Hepatocyte (in vitro differentiated cells): ENCODE results near the gene RASGRF2. TPM values are rescaled to one million over a fixed set of nuclear protein-coding genes. Genes with fewer than 3 reads are reported as not detected.

ENCODE experiments used
- DNase-seq: peaks from one replicate; pipeline ENCODE4 v3.0.0-alpha.2; 2016; ENCODE audit warnings: low spot score
- H2AFZ ChIP-seq: fragments of 200-600 bp; sonication (generic); 2 replicates; pipeline ENCODE4 v1.6.0; 2016; ENCODE audit warnings: antibody characterized with exemption, mild to moderate bottlenecking
- H3K27ac ChIP-seq: fragments of 200-600 bp; sonication (generic); 2 replicates; pipeline ENCODE4 v1.5.1; 2016; ENCODE audit warnings: mild to moderate bottlenecking
- H3K27me3 ChIP-seq: fragments of 200-600 bp; sonication (generic); 2 replicates; pipeline ENCODE4 v1.6.1; 2016
- H3K36me3 ChIP-seq: fragments of 200-600 bp; sonication (generic); replicated peaks from 2 replicates; pipeline ENCODE4 v1.5.1; 2016; ENCODE audit warnings: low read depth; ENCODE audit not compliant: insufficient read depth
- H3K4me1 ChIP-seq: fragments of 200-600 bp; sonication (generic); 2 replicates; pipeline ENCODE4 v1.5.1; 2016; ENCODE audit warnings: mild to moderate bottlenecking, moderate library complexity; ENCODE audit not compliant: insufficient read depth
- H3K4me2 ChIP-seq: fragments of 200-600 bp; sonication (generic); 2 replicates; pipeline ENCODE4 v1.6.0; 2016
- H3K4me3 ChIP-seq: fragments of 200-600 bp; sonication (generic); 2 replicates; pipeline ENCODE4 v1.5.1; 2016; ENCODE audit warnings: mild to moderate bottlenecking
- H3K79me2 ChIP-seq: fragments of 200-600 bp; sonication (generic); 2 replicates; pipeline ENCODE4 v1.6.0; 2017; ENCODE audit warnings: mild to moderate bottlenecking
- H3K9me2 ChIP-seq: fragments of 200-600 bp; sonication (generic); replicated peaks from 2 replicates; pipeline ENCODE4 v1.6.0; 2017; ENCODE audit warnings: mild to moderate bottlenecking; ENCODE audit not compliant: insufficient read depth
- H3K9me3 ChIP-seq: fragments of 200-600 bp; sonication (generic); 2 replicates; pipeline ENCODE4 v1.5.1; 2016; ENCODE audit warnings: low read depth, mild to moderate bottlenecking
- H4K20me1 ChIP-seq: fragments of 200-600 bp; sonication (generic); 2 replicates; pipeline ENCODE4 v1.6.0; 2016; ENCODE audit warnings: mild to moderate bottlenecking; ENCODE audit not compliant: insufficient read depth, poor library complexity, severe bottlenecking
- EZH2 ChIP-seq: fragments of 200-600 bp; sonication (generic); IDR thresholded peaks from 2 replicates; pipeline ENCODE4 v1.6.1; 2016; ENCODE audit warnings: antibody characterized with exemption, mild to moderate bottlenecking, borderline replicate concordance
- EZH2phosphoT487 ChIP-seq: fragments of 200-600 bp; sonication (generic); IDR thresholded peaks from one replicate; pipeline ENCODE4 v1.6.1; 2018; ENCODE audit warnings: antibody characterized with exemption, mild to moderate bottlenecking, low read depth, moderate library complexity; ENCODE audit not compliant: unreplicated experiment, severe bottlenecking
- WGBS: methylation state at CpG from one replicate; pipeline ENCODE4 v1.1.6; 2016; ENCODE audit warnings: low lambda C conversion rate; ENCODE audit errors: missing lambda C conversion rate; 5-methylcytosine and 5-hydroxymethylcytosine counted together
- polyA plus RNA-seq: library from polyadenylated mRNA; unstranded; fragments of >200 nt; fragmentation: Nextera tagmentation; extraction: Ambion mirVana; gene quantifications from 2 replicates; pipeline ENCODE4 v1.2.1, GENCODE V29; 2016
- total RNA-seq: library from RNA; depleted of rRNA; stranded (reverse); fragments of >200 nt; gene quantifications from 2 replicates; pipeline ENCODE4 v1.2.3, GENCODE V29; 2014
- TF ChIP-seq, protein P1 (sequence below): fragments of 200-600 bp; sonication (generic); IDR thresholded peaks from 2 replicates; pipeline ENCODE4 v1.5.1; 2016; ENCODE audit warnings: antibody characterized with exemption, mild to moderate bottlenecking; ENCODE audit not compliant: poor library complexity

The RASGRF2 gene
- total and polyA plus RNA-seq, 2 experiments from 2014 or later = 2.0 to 3.3 TPM

- TF ChIP-seq, protein P1, sequence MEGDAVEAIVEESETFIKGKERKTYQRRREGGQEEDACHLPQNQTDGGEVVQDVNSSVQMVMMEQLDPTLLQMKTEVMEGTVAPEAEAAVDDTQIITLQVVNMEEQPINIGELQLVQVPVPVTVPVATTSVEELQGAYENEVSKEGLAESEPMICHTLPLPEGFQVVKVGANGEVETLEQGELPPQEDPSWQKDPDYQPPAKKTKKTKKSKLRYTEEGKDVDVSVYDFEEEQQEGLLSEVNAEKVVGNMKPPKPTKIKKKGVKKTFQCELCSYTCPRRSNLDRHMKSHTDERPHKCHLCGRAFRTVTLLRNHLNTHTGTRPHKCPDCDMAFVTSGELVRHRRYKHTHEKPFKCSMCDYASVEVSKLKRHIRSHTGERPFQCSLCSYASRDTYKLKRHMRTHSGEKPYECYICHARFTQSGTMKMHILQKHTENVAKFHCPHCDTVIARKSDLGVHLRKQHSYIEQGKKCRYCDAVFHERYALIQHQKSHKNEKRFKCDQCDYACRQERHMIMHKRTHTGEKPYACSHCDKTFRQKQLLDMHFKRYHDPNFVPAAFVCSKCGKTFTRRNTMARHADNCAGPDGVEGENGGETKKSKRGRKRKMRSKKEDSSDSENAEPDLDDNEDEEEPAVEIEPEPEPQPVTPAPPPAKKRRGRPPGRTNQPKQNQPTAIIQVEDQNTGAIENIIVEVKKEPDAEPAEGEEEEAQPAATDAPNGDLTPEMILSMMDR = no peak
- TF ChIP-seq EZH2 (no peak), EZH2phosphoT487 (no peak)
- no peak for DNase-seq
- 95% methylated on average over 4 of the region's 4 CpGs for WGBS
- H3K79me2 ChIP-seq = no peaks in the 10 kb centered on the region
- H3K4me3 ChIP-seq = no peak overlapping the region
- no peaks in the 10 kb centered on the region for H3K36me3 ChIP-seq
- H3K27me3 ChIP-seq = no peaks in the 10 kb centered on the region
- no peak overlapping the region for H2AFZ ChIP-seq
- no peak overlapping the region for H3K4me2 ChIP-seq
- no peaks in the 10 kb centered on the region for H4K20me1 ChIP-seq
- H3K4me1 ChIP-seq = no peaks in the 10 kb centered on the region
- H3K9me2 ChIP-seq = no peaks in the 10 kb centered on the region
- no peak overlapping the region for H3K27ac ChIP-seq
- H3K9me3 ChIP-seq = no peaks in the 10 kb centered on the region
Observed at GRCh38 chr5:81069990-81070389, 109.8 kb downstream of the RASGRF2 start.

DNA sequence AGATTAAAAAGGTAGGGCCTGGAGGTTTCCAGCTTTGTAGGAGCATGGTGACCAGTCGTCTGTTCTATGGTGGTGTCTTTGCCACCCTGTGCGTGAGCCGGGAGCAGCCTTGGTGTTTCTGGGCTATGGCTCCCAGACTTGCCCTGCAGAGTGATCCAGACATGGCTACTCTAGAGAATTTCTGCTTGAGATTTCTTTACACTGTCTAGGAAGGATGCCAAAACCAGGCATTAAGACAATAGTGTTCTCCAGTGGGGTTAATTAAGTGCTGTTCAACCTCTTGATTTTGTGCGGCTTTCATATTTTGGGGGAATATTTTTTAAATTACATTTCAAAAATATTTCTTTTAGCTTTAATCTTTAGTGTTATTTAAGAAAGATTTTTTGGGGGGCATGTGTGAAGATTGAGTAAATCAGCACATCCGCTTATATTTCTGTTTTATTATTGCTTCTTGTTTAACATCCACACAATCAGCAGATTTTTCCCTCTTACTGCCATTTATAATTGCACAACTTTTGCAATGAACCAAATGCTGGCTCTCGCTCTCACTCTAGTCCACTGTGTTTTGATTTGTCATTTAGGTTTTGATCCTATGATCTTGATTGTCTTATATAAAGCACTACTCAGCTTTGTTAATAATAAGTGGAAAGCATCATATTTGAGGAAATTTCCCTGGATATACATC is 110.5 kb downstream of the RASGRF2 start:
- DNase-seq = no peak
- H3K9me3 ChIP-seq = no peaks in the 10 kb centered on the region
- H3K9me2 ChIP-seq = no peaks in the 10 kb centered on the region
- H3K27ac ChIP-seq = no peak overlapping the region
- H3K79me2 ChIP-seq = no peaks in the 10 kb centered on the region
- no peaks in the 10 kb centered on the region for H3K27me3 ChIP-seq
- H2AFZ ChIP-seq = no peak overlapping the region
- H3K4me1 ChIP-seq = no peaks in the 10 kb centered on the region
- 97% methylated on average over 6 of the region's 6 CpGs for WGBS
- no peaks in the 10 kb centered on the region for H4K20me1 ChIP-seq
- no peaks in the 10 kb centered on the region for H3K36me3 ChIP-seq
- TF ChIP-seq EZH2 = no peak
- TF ChIP-seq, protein P1 = no peak
- TF ChIP-seq EZH2phosphoT487 = no peak
- H3K4me2 ChIP-seq = no peak overlapping the region
- H3K4me3 ChIP-seq = no peak overlapping the region

GRCh38 chr5:81075041-81075440 is 114.9 kb downstream of the RASGRF2 start:
- no peak overlapping the region for H3K27ac ChIP-seq
- no peaks in the 10 kb centered on the region for H3K36me3 ChIP-seq
- no peaks in the 10 kb centered on the region for H3K79me2 ChIP-seq
- DNase-seq = no peak
- no peak overlapping the region for H3K4me3 ChIP-seq
- no peak overlapping the region for H2AFZ ChIP-seq
- no peak overlapping the region for H3K4me2 ChIP-seq
- H3K27me3 ChIP-seq = no peaks in the 10 kb centered on the region
- H3K4me1 ChIP-seq = no peaks in the 10 kb centered on the region
- no peaks in the 10 kb centered on the region for H3K9me2 ChIP-seq
- no peaks in the 10 kb centered on the region for H4K20me1 ChIP-seq
- no peaks in the 10 kb centered on the region for H3K9me3 ChIP-seq
- 93% methylated on average over 5 of the region's 5 CpGs for WGBS
- TF ChIP-seq EZH2 (no peak), EZH2phosphoT487 (no peak)
- TF ChIP-seq, protein P1 = no peak
